ENCODE data around the gene HLA-F.

HLA-F gene

GRCh38 chr6:29723262-29723665 is at the start of gene HLA-F:
Gene HLA-F (plus strand): TSS chr6:29723434. CDS start chr6:29723464, 30 bp downstream.
- peak; percentile 61 for DNase-seq

- DNase-seq: no peak
Measured at GRCh38 chr6:29674008-29674407, 49.2 kb upstream of the HLA-F start.

- DNase-seq: peak; percentile 21
Measured at GRCh38 chr6:29675561-29675960, 47.7 kb upstream of the HLA-F start.

GRCh38 chr6:29676981-29677601 is 46.1 kb upstream of the HLA-F start:
- DNase-seq: peak; percentile 20

GRCh38 chr6:29678114-29678513 is 45.1 kb upstream of the HLA-F start:
- DNase-seq: no peak

GRCh38 chr6:29679962-29680361 is 43.3 kb upstream of the HLA-F start:
- DNase-seq: no peak

GRCh38 chr6:29680416-29680815 is 42.8 kb upstream of the HLA-F start:
- DNase-seq: no peak

- DNase-seq: no peak
Measured at GRCh38 chr6:29680904-29681303, 42.3 kb upstream of the HLA-F start, which contains the start of gene ZFP57. Gene ZFP57 (minus strand): TSS chr6:29681152. CDS start chr6:29677003, 4,149 bp downstream.

- no peak for DNase-seq
Measured at GRCh38 chr6:29681811-29682210, 41.4 kb upstream of the HLA-F start.

- no peak for DNase-seq
Measured at GRCh38 chr6:29685718-29686326, 37.4 kb upstream of the HLA-F start.

GRCh38 chr6:29694637-29695036 is 28.6 kb upstream of the HLA-F start:
- DNase-seq: no peak

GRCh38 chr6:29696147-29697125 is 26.8 kb upstream of the HLA-F start:
- DNase-seq: no peak

- no peak for DNase-seq
Measured at GRCh38 chr6:29702519-29703103, 20.6 kb upstream of the HLA-F start.

GRCh38 chr6:29705389-29706231 is 17.6 kb upstream of the HLA-F start:
- no peak for DNase-seq

- DNase-seq: no peak
Measured at GRCh38 chr6:29708432-29709179, 14.6 kb upstream of the HLA-F start.

- no peak for DNase-seq
Measured at GRCh38 chr6:29709188-29709587, 14.0 kb upstream of the HLA-F start.

GRCh38 chr6:29710281-29710941 is 12.8 kb upstream of the HLA-F start:
- DNase-seq: no peak

GRCh38 chr6:29720863-29721262 is 2.4 kb upstream of the HLA-F start:
- DNase-seq: no peak

- DNase-seq: no peak
Measured at GRCh38 chr6:29723666-29724588, 693 bp downstream of the HLA-F start.
